SU-DHL-6 (cell line): ENCODE measurements around the gene RPL35.

ENCODE experiments used
- H2AFZ ChIP-seq: fragments of 200-600 bp; sonication (generic); 2 replicates; pipeline ENCODE4 v1.6.1; 2014; ENCODE audit warnings: low read depth, mild to moderate bottlenecking, moderate library complexity, mixed read lengths, antibody characterized with exemption, low read length; ENCODE audit not compliant: severe bottlenecking
- H3F3A ChIP-seq: fragments of 200-600 bp; shearing (Covaris generic); 2 replicates; pipeline ENCODE4 v1.6.0; 2016; ENCODE audit warnings: antibody characterized with exemption, mild to moderate bottlenecking; ENCODE audit not compliant: insufficient read depth
- H3K27ac ChIP-seq: fragments of 200-600 bp; sonication (generic); 2 replicates; pipeline ENCODE4 v1.5.1; 2016; ENCODE audit warnings: low read depth, mild to moderate bottlenecking, low read length, moderate library complexity, mixed read lengths
- H3K27me3 ChIP-seq: fragments of 200-600 bp; sonication (generic), shearing (Covaris generic); 2 replicates; pipeline ENCODE4 v1.6.0; 2014; ENCODE audit warnings: mild to moderate bottlenecking, low read length
- H3K36me3 ChIP-seq: fragments of 200-600 bp; sonication (generic); 2 replicates; pipeline ENCODE4 v1.6.1; 2014; ENCODE audit warnings: mild to moderate bottlenecking, low read length, mixed read lengths
- H3K4me2 ChIP-seq: fragments of 300-600, 200-600 bp; shearing (Covaris generic), sonication (generic); 2 replicates; pipeline ENCODE4 v1.6.0; 2014; ENCODE audit warnings: low read length, low read depth, mild to moderate bottlenecking; ENCODE audit not compliant: poor library complexity, severe bottlenecking
- H3K4me3 ChIP-seq: fragments of 200-600 bp; sonication (generic); 2 replicates; pipeline ENCODE4 v1.5.1; 2014; ENCODE audit warnings: antibody characterized with exemption, low read length, mild to moderate bottlenecking, mixed read lengths; ENCODE audit not compliant: insufficient read depth, poor library complexity, severe bottlenecking
- H3K79me2 ChIP-seq: fragments of 200-600 bp; sonication (generic); 2 replicates; pipeline ENCODE4 v1.6.1; 2014; ENCODE audit warnings: mild to moderate bottlenecking, low read length, moderate library complexity; ENCODE audit not compliant: insufficient read depth
- H3K9ac ChIP-seq: fragments of 200-600 bp; sonication (generic); 2 replicates; pipeline ENCODE4 v1.7.0; 2014; ENCODE audit warnings: mild to moderate bottlenecking, low read length
- H3K9me2 ChIP-seq: fragments of 200-600 bp; sonication (generic); replicated peaks from 2 replicates; pipeline ENCODE4 v1.6.1; 2014; ENCODE audit warnings: low read length; ENCODE audit not compliant: insufficient read depth
- H3K9me3 ChIP-seq: fragments of 200-600 bp; sonication (generic); 2 replicates; pipeline ENCODE4 v1.6.1; 2014; ENCODE audit warnings: low read length, mixed read lengths; ENCODE audit not compliant: insufficient read depth
- H4K20me1 ChIP-seq: fragments of 200-600 bp; sonication (generic); 2 replicates; pipeline ENCODE4 v1.6.1; 2014; ENCODE audit warnings: low read depth, mild to moderate bottlenecking, antibody characterized with exemption, low read length, moderate library complexity, mixed read lengths
- CTCF ChIP-seq: fragments of 200-600 bp; sonication (generic); IDR thresholded peaks from one replicate; pipeline ENCODE4 v1.5.1; 2017; ENCODE audit warnings: antibody characterized with exemption, mild to moderate bottlenecking, low read length, moderate library complexity; ENCODE audit not compliant: insufficient read depth, poor library complexity, severe bottlenecking
- EZH2phosphoT487 ChIP-seq: fragments of 200-600 bp; sonication (generic), shearing (Covaris generic); conservative IDR thresholded peaks from 2 replicates; pipeline ENCODE4 v1.6.1; 2018; ENCODE audit warnings: mild to moderate bottlenecking, antibody characterized with exemption, low read length, moderate library complexity, mixed read lengths

Gene RPL35

DNA sequence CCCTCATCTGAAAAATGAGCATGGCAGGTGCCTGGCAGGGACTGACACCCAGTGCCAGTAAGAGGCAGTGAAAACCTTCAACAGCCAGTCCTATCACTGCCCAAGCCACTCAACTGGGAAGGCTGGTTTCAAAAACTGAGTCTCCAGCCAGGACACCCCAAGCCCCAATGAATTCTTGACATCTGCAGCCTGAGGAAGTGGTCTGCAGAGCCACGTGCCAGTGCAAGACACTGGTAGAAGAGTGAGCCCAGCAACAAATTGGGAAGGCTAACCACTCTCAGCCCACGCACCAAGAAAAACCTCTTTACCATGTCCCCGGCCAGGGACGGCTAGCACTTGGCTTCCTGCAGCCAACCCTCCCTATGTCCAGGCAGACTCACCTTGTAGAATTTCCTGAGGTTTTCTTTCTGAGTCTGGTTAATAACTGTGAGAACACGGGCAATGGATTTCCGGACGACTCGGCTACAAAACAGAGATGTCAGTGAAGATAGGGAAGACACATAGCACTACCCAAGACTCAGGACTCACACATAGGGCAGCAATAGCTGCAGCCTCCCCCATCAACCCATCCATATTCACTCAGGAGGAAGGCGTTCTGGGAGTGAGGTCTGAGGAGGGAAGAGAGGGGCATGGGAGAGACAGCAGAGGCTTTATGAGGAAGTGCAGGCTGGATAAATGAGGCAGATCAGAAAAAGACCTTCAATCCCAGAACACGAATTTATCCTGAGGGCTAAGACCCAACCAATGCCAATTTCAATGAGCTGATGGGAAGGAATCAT, 1.8 kb downstream of the RPL35 start:
- Histone ChIP-seq H4K20me1 (peaks cover 24% of the 10 kb centered on the region; the same call in 1 of the 2 replicates), H2AFZ (no peak overlapping the region), H3K27ac (no peak overlapping the region), H3K9me3 (no peaks in the 10 kb centered on the region), H3K4me3 (peak overlapping the region; percentile 74), H3K36me3 (peaks cover 14% of the 10 kb centered on the region), H3K27me3 (no peaks in the 10 kb centered on the region), H3F3A (peaks cover 58% of the 10 kb centered on the region), H3K9me2 (no peaks in the 10 kb centered on the region), H3K4me2 (peak overlapping the region; percentile 76), H3K79me2 (peaks cover 28% of the 10 kb centered on the region), H3K9ac (peak overlapping the region; percentile 93)
- TF ChIP-seq CTCF = no peak
- TF ChIP-seq EZH2phosphoT487 = no peak

GRCh38 chr9:124858330-124859046, 3.3 kb downstream of the RPL35 start:
- H3K9ac ChIP-seq = no peak overlapping the region
- H3K9me2 ChIP-seq = no peaks in the 10 kb centered on the region
- H3K27ac ChIP-seq = no peak overlapping the region
- no peaks in the 10 kb centered on the region for H3K9me3 ChIP-seq
- no peak overlapping the region for H2AFZ ChIP-seq
- peaks cover 24% of the 10 kb centered on the region; the same call in 1 of the 2 replicates for H4K20me1 ChIP-seq
- H3K79me2 ChIP-seq = peaks cover 28% of the 10 kb centered on the region
- H3K27me3 ChIP-seq = no peaks in the 10 kb centered on the region
- H3F3A ChIP-seq = peaks cover 61% of the 10 kb centered on the region
- H3K4me2 ChIP-seq = no peak overlapping the region
- no peak overlapping the region for H3K4me3 ChIP-seq
- no peak for TF ChIP-seq EZH2phosphoT487
- peaks cover 14% of the 10 kb centered on the region for H3K36me3 ChIP-seq

- peaks cover 24% of the 10 kb centered on the region; the same call in 1 of the 2 replicates for H4K20me1 ChIP-seq
- no peak overlapping the region for H3K4me2 ChIP-seq
- H3F3A ChIP-seq = peaks cover 53% of the 10 kb centered on the region
- peaks cover 14% of the 10 kb centered on the region for H3K36me3 ChIP-seq
- peaks cover 28% of the 10 kb centered on the region for H3K79me2 ChIP-seq
- no peak for TF ChIP-seq EZH2phosphoT487
- no peak for TF ChIP-seq CTCF
- no peaks in the 10 kb centered on the region for H3K27me3 ChIP-seq
- H3K27ac ChIP-seq = no peak overlapping the region
- no peak overlapping the region for H3K4me3 ChIP-seq
- no peak overlapping the region for H2AFZ ChIP-seq
- no peaks in the 10 kb centered on the region for H3K9me3 ChIP-seq
- no peaks in the 10 kb centered on the region for H3K9me2 ChIP-seq
- no peak overlapping the region for H3K9ac ChIP-seq
These were observed 4.1 kb downstream of the RPL35 start for GRCh38 chr9:124857533-124858162.
